GM18519 (cell line): Measurements from ENCODE around the gene GDPD3.

Experiments used
- ATAC-seq: cut with Tn5 transposase; IDR thresholded peaks from one replicate; pipeline ENCODE4 v1.9.1; 2021; ENCODE audit warnings: mild to moderate bottlenecking, moderate library complexity; ENCODE audit not compliant: unreplicated experiment, low FRiP score

GDPD3 gene

DNA sequence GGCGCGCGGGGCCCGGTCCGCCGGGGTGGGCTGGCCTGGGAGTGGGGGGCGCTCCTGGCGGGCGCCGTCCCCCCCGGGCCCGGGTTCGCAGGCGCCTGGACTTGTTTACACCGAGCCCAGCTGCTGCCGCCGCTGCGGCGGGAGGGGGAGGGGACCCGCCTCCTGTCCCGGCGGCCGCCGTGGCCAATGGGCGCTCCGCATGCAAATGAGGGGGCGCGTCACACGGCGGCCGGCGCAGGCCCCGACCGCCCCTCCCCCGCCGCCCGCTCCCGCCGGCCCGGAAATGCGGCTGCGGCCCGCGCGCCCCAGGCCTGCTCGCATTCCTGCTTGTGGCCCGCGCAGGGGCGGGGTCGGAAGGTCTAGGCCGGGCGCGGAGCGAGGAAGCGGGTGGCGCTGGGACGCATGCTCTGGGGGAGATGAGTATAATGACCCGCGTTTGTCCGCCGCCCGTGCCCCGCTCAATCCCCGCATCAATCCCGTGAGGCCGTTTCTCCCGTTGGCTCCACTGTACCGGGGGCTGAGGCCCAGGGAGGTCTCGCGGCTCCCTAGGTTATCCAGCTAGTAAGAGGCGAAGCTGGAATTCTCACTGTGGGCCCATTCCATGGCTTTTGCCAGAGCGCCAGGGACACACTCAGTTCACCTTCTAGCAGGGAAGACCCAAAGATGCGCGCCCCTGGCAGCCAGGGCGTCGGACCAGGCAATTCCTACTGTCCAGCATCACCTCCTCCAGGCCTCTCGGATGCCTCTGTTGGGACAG lies 17.1 kb downstream of the GDPD3 start, which contains the start of gene YPEL3:
YPEL3 (minus strand) TSS at position 109 of the 757 bp plus-strand sequence. CDS start 731 bp downstream, outside the sequence.
- peak; percentile 34 for ATAC-seq

DNA sequence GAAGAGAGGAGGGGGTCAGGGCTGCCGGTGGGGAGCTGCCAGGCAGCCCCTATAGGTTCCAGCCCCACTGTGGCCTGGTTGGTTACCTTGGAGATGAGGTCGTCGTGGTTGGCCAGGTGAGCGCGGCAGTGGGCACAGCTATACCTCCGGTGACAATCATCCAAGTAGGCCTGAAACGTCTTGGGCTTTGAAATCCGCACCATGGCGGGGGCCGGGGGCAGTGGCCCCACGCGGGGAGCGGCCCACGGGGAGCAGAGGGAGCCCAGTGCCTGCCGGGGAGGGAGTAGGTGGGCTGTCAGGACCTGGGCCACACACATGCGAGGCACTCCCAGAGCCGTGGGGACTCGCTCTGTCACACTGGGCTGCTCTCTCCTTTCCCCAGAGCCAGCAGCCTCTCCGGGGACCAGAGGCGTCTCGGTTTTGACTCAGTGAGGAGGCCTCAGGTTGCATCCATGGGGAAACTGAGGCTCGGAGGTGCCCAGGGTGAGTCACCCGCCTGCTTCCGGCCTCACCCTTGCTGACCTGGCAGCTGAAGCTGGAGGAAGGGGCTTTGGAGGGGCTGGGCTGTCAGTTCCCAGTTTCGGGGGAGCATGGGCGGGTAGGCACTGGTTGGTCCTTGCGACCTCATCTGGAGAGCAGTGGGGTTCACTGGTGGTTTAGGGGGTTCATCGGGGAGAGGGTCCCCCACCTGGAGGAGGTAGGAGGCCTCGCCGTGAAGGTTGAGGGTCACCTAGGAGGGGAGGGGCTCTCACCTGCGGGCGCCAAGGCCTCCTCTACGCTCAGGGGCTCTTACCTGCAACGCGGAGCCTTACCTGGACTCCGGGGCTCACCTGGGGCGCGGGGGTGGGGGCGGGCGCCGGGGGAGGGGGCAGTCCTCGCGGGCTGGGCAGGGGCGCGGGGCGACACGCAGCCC lies 17.9 kb downstream of the GDPD3 start:
- no peak for ATAC-seq

DNA sequence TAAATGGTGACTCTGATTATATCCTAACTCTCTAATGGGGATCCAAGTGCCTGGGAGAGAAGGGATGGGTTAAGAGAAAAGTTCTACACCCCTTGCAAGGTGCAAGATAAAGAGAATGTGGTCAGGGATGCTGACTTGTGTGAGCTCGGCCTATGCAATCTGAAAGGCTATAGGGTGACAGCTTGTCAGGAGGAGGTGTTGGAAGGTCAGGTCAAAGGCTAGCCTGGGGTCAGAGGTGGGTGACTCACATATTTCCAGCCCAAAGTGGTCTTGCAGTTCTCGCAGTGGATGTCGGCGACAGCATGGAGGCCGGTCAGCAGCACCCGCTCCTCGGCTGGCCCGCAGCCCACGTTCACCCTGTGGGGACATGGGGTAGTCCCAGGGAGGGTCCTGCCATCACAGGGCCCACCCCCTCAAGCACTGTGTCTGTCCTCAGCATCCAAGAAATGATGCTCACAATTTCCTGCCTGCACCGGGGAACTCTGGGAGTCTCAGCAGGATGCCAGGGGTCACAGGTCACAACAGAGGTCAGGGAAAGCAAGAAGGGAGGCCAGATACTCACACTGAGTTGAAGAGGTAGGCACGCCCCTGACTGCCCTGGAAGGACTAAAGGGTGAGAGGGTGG lies 18.7 kb downstream of the GDPD3 start:
- no peak for ATAC-seq

DNA sequence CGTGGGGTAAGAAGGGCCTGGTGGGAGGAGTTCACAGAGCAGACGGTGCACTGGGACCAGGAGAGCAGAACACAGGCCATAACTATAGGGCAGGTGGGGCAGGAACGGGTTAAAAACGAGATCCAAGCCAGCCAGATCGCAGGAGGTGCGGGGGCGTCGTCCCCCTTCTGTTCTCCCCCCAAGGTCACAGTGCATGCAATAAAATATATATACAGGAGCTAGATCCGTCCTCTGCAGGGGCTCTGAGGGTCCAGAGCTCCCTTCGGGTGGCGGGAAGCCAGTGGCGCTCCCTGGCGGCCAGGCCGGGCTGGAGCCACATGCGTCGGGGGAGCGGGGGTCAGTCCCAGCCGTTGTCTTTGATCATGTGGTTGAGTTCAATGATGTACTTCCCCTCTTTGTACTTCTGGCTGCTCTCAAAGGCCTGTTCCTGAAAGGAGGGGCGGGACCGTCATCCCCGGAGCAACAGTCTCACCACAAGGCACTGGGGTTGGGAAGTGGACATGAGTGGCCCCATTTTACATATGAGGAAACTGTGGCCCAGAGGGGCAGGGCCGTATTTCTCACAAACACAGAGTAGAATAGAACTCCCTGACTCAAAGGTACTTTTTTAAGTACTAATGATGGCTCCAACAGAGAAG lies 20.8 kb downstream of the GDPD3 start:
- ATAC-seq: no peak

DNA sequence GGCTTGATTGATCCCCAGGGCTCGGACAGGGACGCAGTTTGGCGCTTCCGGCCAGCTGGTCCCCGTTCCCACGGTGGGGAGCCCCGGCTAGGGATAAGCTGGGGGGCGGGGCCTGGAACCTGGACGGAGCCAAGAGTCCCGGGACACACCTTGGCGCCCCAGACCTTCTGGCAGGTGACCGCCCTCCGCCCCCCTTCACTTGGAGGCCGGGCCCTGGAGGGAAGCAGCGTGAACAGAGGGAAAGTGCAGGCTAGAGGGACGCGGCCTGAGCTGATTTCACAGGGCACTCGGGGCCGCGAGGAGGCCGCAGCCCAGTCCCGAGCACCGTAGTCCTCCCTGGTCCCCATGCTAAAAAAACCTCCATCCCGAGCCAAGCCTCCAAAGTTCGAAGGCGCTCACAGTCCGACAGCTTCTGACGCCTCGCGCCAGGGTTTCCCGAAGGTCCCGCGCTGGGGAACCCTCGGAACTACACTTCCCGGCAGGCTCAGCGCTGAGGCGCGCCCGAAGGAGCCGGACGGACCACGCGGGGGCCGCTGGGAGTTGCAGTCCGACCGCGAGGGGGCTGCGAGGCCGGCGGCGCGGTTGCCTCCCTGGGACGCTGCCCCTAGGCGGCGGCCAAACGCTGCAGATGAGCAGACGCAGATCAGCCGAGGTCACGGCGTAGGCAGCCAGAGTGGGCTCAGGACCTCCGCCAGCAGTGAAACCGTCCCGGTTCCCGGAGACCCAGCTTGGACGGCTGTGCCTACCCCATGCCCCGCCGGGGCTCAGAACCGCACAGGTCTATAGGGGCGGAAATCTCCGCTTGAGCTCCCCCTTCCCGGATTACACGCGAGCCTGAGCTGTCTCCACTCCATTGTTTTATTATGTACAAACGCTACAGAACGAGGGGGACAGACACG lies 21.6 kb downstream of the GDPD3 start, which contains the start of gene TBX6:
TBX6 (minus strand) TSS at position 451 of the 899 bp plus-strand sequence. CDS start 731 bp downstream, outside the sequence.
- ATAC-seq: peak; percentile 46

DNA sequence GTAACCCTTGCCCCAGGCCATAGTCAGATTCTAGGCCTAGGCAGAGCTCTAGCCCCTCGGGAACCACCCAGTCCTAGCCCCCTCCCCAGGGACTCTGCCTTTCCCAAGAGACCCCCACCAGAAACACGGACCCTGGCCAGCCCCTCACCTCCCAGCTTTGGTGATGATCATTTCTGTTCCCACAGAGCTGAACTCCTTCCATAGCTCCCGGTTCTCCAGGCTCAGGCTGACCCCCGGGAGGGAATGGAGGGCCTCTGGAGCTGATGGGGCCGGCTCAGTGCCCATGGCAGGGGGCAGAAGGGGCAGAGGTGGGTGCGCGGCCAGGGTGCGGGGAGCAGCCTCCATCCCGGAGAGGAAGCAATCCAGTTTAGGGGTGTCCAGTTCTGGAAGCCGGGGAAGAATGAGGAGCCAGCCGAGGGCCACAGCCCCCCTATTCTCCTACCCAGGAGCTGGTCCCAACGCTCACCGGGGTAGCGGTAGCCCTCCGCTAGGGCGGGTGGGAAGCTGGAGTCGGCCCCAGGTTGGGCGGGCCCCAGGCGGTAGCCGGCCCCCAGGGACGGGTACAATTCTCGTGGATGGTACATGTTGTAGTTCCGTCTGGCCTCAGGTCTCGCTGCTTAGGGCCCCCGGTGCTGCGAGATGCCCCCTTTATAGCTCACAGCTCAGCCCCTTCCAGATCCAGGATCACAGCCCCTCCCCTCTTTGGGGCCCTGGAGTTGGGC lies 22.6 kb downstream of the GDPD3 start:
- ATAC-seq: no peak

DNA sequence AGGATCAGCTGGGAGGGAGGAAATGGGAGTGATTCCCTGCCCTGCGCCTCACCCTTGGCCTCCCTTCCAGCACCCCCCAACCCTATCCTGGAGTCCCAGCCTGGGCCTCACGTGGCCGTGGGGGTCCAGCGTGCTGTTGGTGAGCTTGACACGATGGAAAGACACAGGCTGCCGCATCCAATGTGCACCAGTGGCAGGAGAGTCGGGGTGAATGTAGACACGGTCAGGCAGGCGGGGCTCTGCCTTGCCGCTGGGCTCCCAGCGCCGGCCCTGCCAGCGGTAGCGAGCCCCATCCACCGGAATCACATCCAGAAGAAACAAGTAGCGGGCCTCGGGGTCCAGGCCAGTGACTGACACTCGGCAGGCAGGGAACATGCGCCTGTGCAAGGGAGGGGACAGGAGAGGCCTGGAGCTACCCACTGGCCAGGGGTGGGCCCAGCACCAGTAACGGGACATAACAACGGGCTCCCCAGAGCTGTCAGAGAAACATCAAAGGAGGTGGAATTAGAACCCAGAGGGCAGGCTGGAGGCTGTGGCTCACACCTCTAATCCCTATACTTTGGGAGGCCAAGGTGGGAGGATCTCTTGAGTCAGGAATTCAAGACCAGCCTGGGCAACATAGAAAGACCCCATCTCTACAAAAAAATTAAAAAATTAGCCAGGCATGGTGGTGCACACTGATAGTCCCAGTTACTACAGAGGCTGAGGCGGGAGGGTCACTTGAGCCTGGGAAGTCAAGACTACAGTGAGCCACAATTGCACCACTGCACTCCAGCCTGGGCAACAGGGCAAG lies 24.3 kb downstream of the GDPD3 start:
- no peak for ATAC-seq

DNA sequence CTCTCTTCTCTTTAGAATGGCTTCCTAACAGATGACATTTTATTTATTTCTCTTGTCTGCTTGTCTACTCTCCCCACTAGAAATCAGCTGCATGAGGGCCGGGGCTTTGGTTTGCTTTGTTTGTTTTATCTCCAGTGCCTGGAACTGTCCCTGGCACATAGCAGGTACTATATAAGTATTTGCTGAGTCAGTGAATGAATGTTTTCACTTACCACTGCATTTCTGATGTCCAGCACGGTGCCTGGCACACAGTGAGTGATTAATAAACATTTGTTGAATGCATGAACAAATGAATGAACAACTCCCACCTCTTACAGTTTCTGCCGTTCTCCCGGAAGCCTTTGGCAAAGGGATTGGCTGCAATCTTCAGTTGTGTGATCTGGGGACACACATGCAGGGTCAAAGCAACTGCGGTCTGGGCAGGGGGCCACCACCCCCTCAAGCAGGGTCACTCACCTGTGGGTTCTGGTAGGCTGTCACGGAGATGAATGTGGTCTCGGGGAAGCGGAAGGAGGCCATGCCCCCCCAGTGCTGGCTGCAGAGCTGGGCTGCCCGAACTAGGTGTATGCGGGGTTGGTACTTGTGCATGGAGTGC lies 25.0 kb downstream of the GDPD3 start:
- ATAC-seq: no peak

DNA sequence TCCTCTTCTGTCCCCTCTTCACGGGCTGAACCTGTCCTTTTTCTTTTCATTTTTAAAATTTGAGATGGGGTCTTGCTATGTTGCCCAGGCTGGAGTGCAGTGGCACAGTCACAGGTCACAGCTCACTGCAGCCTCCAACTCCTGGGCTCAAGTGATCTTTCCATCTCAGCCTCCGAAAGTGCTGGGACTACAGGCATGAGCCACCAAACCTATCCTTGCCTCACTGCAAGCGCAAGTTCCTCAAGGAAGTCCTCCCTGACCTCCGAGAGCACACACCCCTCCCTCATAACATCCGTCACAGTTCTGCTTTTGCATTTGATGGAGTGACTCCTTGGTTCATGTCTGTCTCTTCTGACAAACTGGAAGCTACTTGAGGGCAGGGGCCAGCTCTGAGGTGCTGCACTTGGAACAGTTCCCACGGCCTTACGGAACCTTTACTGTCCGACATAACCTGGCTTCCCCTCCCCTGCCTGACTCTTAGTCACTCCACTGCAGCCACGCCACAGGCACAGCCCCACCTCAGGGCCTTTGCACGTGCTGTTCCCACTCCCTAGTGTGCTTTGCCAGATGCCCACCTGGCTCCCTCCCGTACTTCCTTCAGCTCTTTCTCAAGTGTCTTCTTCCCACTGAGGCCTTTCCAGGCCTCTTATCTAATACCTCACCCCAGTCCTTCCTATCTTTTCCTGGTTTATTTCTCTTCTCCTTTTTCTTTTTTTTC lies 26.0 kb downstream of the GDPD3 start:
- no peak for ATAC-seq

DNA sequence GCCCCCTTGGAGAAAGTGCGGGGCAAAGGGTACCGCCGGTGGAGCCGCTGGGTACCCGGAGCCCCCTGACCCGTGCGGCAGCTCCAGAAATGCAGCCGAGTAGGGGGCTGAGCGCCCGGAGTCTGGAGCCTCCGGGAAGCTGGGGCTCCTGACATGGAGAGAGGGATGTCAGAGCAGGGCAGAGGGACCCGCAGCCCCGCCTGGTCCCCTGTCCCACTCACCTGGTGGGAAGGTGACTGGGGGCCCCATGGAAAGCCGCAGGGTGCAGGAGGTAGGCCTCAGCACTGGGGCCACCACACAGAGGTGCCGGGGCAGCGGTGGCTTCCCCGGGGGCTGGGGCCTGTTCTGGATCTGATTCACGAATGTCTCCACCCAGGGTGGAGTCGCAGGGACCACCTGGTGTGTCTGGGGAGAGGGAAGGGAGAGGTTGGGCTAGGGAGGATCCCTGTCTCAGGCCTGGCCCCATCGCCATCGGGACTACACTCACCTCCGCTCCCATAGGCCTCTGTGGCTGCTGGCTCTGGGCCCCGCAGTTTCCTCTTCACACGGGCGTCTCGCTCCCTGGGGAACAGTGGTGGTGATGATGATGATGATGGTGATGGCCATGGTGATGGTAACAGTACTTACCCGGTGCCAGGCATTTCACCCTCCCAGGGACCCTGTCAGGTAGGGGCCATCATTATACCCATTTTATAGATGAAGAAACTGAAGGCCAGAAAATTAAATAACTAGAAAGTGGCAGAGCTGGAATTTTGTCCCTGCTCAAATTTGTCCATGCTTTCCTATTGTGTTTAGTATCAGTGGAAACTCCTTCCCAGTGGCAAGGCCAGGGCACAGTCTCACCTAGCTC lies 26.8 kb downstream of the GDPD3 start:
- no peak for ATAC-seq

DNA sequence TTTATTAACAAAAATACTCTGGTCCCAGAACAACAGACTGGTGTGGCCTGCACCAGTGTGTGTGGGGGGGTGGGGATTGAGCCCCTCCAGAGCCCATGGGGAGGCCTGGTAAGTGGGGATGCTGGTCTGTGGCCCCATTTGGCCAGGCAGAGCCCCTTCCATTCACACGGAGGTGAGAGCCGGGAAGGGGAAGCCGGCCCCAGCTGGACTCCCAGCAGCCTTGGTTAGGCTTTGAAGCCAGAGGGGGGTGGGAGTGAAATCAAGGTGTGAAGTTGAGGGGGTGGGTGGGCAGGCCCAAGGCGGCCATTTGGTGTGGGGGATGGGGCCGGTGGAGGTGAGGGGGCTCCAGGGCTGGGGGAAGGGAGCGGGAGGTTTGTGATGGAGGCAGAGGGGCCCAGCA lies 27.5 kb downstream of the GDPD3 start:
- no peak for ATAC-seq

DNA sequence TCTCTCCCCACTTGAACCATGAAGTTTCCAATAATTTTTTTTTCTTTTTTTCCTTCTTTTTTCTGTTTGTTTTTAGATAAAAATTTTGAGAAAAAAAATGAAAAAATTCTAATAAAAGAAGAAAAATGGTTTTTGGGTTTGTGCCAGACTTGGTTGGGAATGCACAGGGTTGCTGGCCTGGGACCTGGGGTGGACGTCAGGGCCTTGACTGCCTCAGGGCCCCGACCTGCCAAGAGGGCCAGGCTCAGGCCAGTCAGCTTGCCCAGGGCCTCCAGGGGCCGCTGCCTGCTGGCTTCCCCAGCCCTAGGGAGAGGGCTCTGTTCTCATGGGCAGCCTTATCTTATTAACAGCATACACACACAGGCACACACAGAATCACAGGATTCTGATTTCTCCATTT lies 28.1 kb downstream of the GDPD3 start:
- ATAC-seq: no peak

DNA sequence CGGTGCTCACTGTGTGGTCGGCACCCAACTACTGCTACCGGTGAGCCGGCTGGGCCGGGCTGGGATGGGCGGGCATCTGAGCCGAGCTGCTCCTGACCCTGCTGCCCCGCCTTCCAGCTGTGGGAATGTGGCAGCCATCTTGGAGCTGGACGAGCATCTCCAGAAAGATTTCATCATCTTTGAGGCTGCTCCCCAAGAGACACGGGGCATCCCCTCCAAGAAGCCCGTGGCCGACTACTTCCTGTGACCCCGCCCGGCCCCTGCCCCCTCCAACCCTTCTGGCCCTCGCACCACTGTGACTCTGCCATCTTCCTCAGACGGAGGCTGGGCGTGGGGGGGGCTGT lies 28.5 kb downstream of the GDPD3 start:
- ATAC-seq: no peak

DNA sequence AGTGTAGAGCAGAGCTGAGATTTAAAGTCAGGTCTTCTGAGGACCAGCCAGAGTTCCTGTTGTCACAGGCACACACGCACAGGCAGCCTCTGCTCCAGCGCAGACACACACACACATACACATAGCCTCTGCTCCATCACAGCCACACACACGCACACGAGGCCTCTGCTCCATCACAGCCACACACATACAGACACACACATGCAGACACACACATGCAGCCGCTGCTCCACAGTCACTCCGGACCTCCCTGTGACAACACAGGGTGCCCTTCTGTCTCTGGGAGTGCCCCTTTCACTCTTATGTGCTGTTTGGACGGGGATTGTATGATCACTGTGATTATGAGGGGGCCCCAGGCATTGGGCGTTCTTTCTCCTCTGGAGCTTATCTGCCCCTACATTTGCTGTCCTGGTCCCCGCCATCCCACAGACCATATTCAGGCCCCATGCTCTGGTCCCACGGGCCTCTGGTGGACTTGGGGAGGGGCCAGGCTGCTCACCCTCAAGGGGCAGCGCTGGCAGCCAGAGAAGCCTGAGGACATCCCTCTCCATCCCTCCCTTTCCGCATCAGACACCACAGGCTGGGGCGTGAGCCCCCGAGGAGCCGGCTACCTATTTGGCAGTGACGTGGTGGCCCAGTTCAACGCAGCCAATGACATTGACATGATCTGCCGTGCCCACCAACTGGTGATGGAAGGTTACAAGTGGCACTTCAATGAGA lies 29.1 kb downstream of the GDPD3 start:
- ATAC-seq: no peak

DNA sequence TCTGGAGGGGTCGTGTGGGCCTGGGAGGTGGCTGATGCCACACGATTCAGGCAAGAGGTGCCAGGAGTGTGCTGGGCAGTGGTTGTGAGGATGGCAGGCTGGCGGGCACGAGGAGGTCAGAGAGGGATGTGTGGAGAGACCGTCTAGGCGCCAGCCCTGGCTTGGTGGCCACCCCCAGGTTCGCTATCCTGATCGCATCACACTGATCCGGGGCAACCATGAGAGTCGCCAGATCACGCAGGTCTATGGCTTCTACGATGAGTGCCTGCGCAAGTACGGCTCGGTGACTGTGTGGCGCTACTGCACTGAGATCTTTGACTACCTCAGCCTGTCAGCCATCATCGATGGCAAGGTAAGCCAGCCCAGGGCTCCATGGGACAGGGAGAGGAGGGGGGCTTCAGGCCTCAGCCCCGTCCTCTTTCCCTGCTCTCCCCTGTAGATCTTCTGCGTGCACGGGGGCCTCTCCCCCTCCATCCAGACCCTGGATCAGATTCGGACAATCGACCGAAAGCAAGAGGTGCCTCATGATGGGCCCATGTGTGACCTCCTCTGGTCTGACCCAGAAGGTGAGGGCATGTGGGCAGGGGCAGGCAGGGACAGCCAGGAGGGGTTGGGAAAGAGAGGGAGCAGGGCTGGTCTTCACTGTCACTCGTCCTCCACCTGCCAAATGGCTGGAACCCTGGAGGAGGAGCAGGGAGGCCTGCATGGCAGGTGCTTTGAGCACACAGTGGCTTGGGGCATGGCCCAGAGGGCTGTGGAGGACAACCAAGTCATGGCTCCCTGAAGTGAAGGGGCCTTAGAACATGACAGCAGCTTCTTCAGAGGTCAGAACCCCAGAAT lies 29.9 kb downstream of the GDPD3 start:
- ATAC-seq: no peak
